Neuronal stem cell (in vitro differentiated cells): ENCODE data around the gene PDZD2.

Experiments used
- DNase-seq: peaks from one replicate; pipeline ENCODE4 v3.0.0-alpha.2; 2013; ENCODE audit warnings: low spot score
- H2AFZ ChIP-seq: one replicate; pipeline ENCODE4 v1.6.1; 2013; ENCODE audit warnings: mild to moderate bottlenecking, low read length, inconsistent platforms
- H2AK5ac ChIP-seq: 2 replicates; pipeline ENCODE4 v1.6.1; 2013; ENCODE audit warnings: low read depth, mild to moderate bottlenecking, inconsistent platforms, low read length, moderate library complexity, mixed read lengths
- H2BK120ac ChIP-seq: 2 replicates; pipeline ENCODE4 v1.6.1; 2013; ENCODE audit warnings: low read depth, mild to moderate bottlenecking, inconsistent platforms, low read length, moderate library complexity, mixed read lengths
- H2BK12ac ChIP-seq: one replicate; pipeline ENCODE4 v1.6.1; 2013; ENCODE audit warnings: low read length, inconsistent platforms
- H2BK15ac ChIP-seq: 2 replicates; pipeline ENCODE4 v1.6.1; 2013; ENCODE audit warnings: mild to moderate bottlenecking, low read length, inconsistent platforms, mixed read lengths
- H2BK5ac ChIP-seq: one replicate; pipeline ENCODE4 v1.6.1; 2013; ENCODE audit warnings: inconsistent platforms, mild to moderate bottlenecking, low read length, moderate library complexity
- H3K14ac ChIP-seq: one replicate; pipeline ENCODE4 v1.6.1; 2013; ENCODE audit warnings: low read length, inconsistent platforms
- H3K18ac ChIP-seq: 2 replicates; pipeline ENCODE4 v1.6.1; 2013; ENCODE audit warnings: low read length, inconsistent platforms
- H3K23ac ChIP-seq: 2 replicates; pipeline ENCODE4 v1.6.1; 2013; ENCODE audit warnings: low read depth, mild to moderate bottlenecking, mixed read lengths, low read length, inconsistent platforms; ENCODE audit not compliant: poor library complexity
- H3K27ac ChIP-seq: replicated peaks from 3 replicates; pipeline ENCODE4 v1.5.1; 2013; ENCODE audit warnings: low read length, inconsistent platforms
- H3K27me3 ChIP-seq, 3 experiments: 2 replicates each; pipeline ENCODE4 v1.6.1; 2013; ENCODE audit warnings: low read length in 3 of 3, mild to moderate bottlenecking in 2 of 3, inconsistent platforms in 1 of 3, low read depth in 1 of 3, mixed read lengths in 1 of 3, moderate library complexity in 1 of 3; ENCODE audit not compliant: control insufficient read depth in 3 of 3, insufficient read depth in 3 of 3
- H3K36me3 ChIP-seq, 2 donors: replicated peaks in 1 of 2; 2 replicates each; pipeline ENCODE4 v1.6.1; 2013; ENCODE audit warnings: low read length in 2 of 2; ENCODE audit not compliant: control insufficient read depth in 2 of 2, insufficient read depth in 2 of 2
- H3K4ac ChIP-seq: 2 replicates; pipeline ENCODE4 v1.6.1; 2013; ENCODE audit warnings: inconsistent platforms, mild to moderate bottlenecking, low read length, moderate library complexity
- H3K4me1 ChIP-seq, 2 donors: 1 replicate in 1 of 2; 2 replicates in 1 of 2; pipeline ENCODE4 v1.6.1; 2013; ENCODE audit warnings: low read length in 2 of 2, low read depth in 1 of 2; ENCODE audit not compliant: control insufficient read depth in 2 of 2, insufficient read depth in 1 of 2
- H3K4me2 ChIP-seq: one replicate; pipeline ENCODE4 v1.6.1; 2013; ENCODE audit warnings: mild to moderate bottlenecking, low read length, inconsistent platforms; ENCODE audit not compliant: insufficient read depth, poor library complexity, severe bottlenecking
- H3K4me3 ChIP-seq, 2 donors: 2 replicates each; pipeline ENCODE4 v1.5.1; 2013; ENCODE audit warnings: low read length in 2 of 2, mild to moderate bottlenecking in 2 of 2, inconsistent platforms in 1 of 2, moderate library complexity in 1 of 2
- H3K79me1 ChIP-seq: one replicate; pipeline ENCODE4 v1.6.1; 2013; ENCODE audit warnings: low read depth, mild to moderate bottlenecking, inconsistent platforms, low read length, moderate library complexity
- H3K9ac ChIP-seq: one replicate; pipeline ENCODE4 v1.6.1; 2013; ENCODE audit warnings: mild to moderate bottlenecking, low read depth, low read length, inconsistent platforms; ENCODE audit not compliant: poor library complexity
- H3K9me3 ChIP-seq, 2 donors: replicated peaks in 1 of 2; 2 replicates each; pipeline versions ENCODE3 to v1.6.1; 2013; ENCODE audit warnings: low read length in 2 of 2, mild to moderate bottlenecking in 2 of 2, inconsistent platforms in 1 of 2, low read depth in 1 of 2, mixed read lengths in 1 of 2, moderate library complexity in 1 of 2; ENCODE audit not compliant: control insufficient read depth in 2 of 2, insufficient read depth in 1 of 2
- H4K8ac ChIP-seq: one replicate; pipeline ENCODE4 v1.6.1; 2013; ENCODE audit warnings: low read depth, mild to moderate bottlenecking, inconsistent platforms, low read length, moderate library complexity
- H4K91ac ChIP-seq: one replicate; pipeline ENCODE4 v1.6.1; 2013; ENCODE audit warnings: low read length, low read depth, mild to moderate bottlenecking, inconsistent platforms; ENCODE audit not compliant: poor library complexity
- WGBS, 2 donors: extraction: QIAGEN DNeasy Blood & Tissue Kit; methylation state at CpG; one replicate each; pipeline ENCODE4 v1.1.7; 2013; ENCODE audit warnings: missing lambda C conversion rate in 2 of 2, mixed read lengths in 1 of 2; ENCODE audit not compliant: insufficient read length in 2 of 2, insufficient replicate concordance in 1 of 2; ENCODE audit errors: extremely low coverage in 2 of 2; 5-methylcytosine and 5-hydroxymethylcytosine counted together

PDZD2 gene

DNA sequence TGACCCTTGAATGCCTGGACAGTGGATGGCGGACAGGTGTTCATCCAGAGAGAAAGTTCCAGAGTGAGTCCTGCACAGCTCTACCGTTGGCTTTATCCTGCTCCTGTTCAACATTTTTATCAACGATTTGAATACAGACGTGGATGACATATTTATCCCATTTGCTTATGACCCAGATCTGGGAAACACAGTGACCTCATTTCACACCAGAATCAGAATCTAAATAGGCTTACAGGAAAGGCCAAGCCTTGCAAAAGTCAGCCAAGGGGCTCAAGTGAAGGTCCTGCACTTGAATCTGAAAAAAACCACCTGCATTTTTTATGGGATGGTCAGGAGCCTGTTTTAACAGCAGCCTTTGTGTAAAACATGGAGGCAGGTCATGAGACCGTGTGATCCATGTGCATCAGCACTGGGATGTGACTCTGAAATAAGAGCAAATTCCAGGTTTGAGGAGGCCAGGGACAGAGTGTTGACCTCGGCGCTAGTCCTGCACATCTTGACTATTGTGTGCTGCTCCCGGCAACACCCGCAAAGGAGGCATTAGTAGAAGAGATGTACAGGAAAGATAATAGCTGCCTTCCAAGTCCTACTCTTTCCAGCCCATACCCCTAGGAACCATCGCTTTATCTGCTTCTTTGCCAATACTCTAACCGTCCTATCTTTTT lies 18.5 kb downstream of the PDZD2 start:
- Histone ChIP-seq H3K14ac (no peak overlapping the region), H3K4ac (no peak overlapping the region), H2BK12ac (no peak overlapping the region), H3K4me3 (no peak overlapping the region), H2BK15ac (no peak overlapping the region), H3K27me3 (no peaks in the 10 kb centered on the region), H3K4me2 (no peak overlapping the region), H3K27ac (no peak overlapping the region), H3K23ac (no peak overlapping the region), H3K18ac (no peak overlapping the region), H3K4me1 (peaks cover 2 to 9% of the 10 kb centered on the region in 2 donors), H2BK120ac (no peak overlapping the region), H2AK5ac (no peak overlapping the region), H4K8ac (no peak overlapping the region), H3K36me3 (no peaks in the 10 kb centered on the region), H2AFZ (no peak overlapping the region), H3K79me1 (no peaks in the 10 kb centered on the region), H3K9me3 (no peaks in the 10 kb centered on the region), H4K91ac (no peak overlapping the region), H3K9ac (no peak overlapping the region), H2BK5ac (no peak overlapping the region)
- WGBS, 2 donors, result 100% methylated on average over 2 of the region's 11 CpGs; no CpG with 5 or more reads in 1 of the 2 donors
- no peak for DNase-seq

DNA sequence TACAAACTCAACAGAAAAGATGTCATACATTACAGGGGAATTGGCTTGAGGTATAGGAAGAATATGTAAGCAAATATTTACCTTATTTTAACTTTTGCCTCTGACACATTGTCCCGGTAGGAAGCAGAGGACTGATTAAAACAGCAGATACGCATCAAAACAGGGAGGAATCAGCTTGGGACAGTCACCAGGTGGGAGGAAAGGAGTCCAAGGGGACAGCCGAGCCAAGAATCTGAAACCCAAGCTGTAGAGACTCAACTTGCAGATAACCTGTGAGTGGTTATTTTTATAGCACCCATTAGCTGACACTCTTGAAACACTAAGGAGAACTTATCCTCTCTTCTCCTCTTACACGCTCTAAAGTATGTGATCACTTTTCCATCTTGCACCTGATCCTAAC lies 22.3 kb downstream of the PDZD2 start:
- Histone ChIP-seq H3K9me3 (no peaks in the 10 kb centered on the region), H3K9ac (no peak overlapping the region), H2BK12ac (no peak overlapping the region), H4K91ac (no peak overlapping the region), H3K4ac (no peak overlapping the region), H3K4me3 (no peak overlapping the region), H2AFZ (no peak overlapping the region), H3K4me2 (no peak overlapping the region), H2BK15ac (no peak overlapping the region), H3K79me1 (no peaks in the 10 kb centered on the region), H3K14ac (no peak overlapping the region), H4K8ac (no peak overlapping the region), H3K27me3 (no peaks in the 10 kb centered on the region), H2AK5ac (no peak overlapping the region), H3K18ac (no peak overlapping the region), H3K23ac (no peak overlapping the region), H2BK5ac (no peak overlapping the region), H2BK120ac (no peak overlapping the region), H3K36me3 (no peaks in the 10 kb centered on the region), H3K27ac (no peak overlapping the region), H3K4me1 (peaks cover 2 to 7% of the 10 kb centered on the region in 2 donors)
- no CpG with 5 or more reads among the region's 4 CpGs for WGBS, 2 donors
- no peak for DNase-seq

DNA sequence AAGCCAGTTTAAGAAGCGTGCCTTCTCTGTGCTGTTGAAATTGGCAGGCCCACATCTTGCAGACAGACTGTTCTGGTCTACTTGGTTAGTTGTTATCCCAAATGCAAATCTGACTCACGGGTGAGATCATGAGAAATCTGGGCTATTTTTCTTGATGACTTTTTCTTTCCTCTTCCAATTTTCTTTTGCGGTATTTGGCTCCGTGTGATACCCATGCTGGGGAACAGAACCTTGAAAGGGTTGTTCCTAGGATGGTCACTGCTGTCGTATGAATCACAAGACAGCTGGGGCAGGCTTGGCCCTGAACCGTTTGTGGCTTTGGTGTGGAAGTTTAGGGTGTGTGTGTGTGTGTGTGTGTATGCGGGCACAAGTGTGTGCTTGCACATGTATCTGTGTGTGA lies 24.6 kb downstream of the PDZD2 start:
- H2BK120ac ChIP-seq, result no peak overlapping the region
- no peak overlapping the region for H3K4me2 ChIP-seq
- H3K27ac ChIP-seq, result no peak overlapping the region
- H2AFZ ChIP-seq, result no peak overlapping the region
- H3K36me3 ChIP-seq, result no peaks in the 10 kb centered on the region
- H3K4me3 ChIP-seq, result no peak overlapping the region
- no peak overlapping the region for H3K23ac ChIP-seq
- H2BK15ac ChIP-seq, result no peak overlapping the region
- H4K8ac ChIP-seq, result no peak overlapping the region
- no peak overlapping the region for H3K9ac ChIP-seq
- H2AK5ac ChIP-seq, result no peak overlapping the region
- DNase-seq, result no peak
- H3K4ac ChIP-seq, result no peak overlapping the region
- H3K18ac ChIP-seq, result no peak overlapping the region
- H3K4me1 ChIP-seq, result no peaks in the 10 kb centered on the region
- no CpG with 5 or more reads among the region's 7 CpGs for WGBS, 2 donors
- H2BK5ac ChIP-seq, result no peak overlapping the region
- no peak overlapping the region for H4K91ac ChIP-seq
- no peak overlapping the region for H2BK12ac ChIP-seq
- no peaks in the 10 kb centered on the region for H3K27me3 ChIP-seq
- no peak overlapping the region for H3K14ac ChIP-seq
- H3K9me3 ChIP-seq, result no peaks in the 10 kb centered on the region
- H3K79me1 ChIP-seq, result no peaks in the 10 kb centered on the region

DNA sequence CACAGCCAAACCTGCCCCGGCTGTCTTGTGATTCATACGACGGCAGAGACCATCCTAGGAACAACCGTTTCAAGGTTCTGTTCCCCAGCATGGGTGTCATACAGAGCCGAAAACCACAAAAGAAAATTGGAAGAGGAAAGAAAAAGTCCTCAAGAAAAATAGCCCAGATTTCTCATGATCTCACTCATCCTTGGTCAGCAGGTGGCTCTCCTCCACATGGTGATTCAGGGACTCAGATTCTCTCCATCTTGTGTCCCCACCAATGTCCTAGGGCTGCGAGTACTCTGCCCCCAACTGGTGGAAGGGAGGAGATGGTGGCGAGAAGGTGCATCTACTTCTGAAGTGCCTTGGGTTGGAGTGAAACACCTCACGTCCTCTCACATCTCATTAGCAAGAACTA lies 25.6 kb downstream of the PDZD2 start:
- Histone ChIP-seq H3K79me1 (no peaks in the 10 kb centered on the region), H2BK15ac (no peak overlapping the region), H3K4me2 (no peak overlapping the region), H3K27ac (no peak overlapping the region), H3K4me3 (no peak overlapping the region), H3K14ac (no peak overlapping the region), H3K18ac (no peak overlapping the region), H4K91ac (no peak overlapping the region), H3K27me3 (no peaks in the 10 kb centered on the region), H3K4me1 (no peaks in the 10 kb centered on the region), H3K9me3 (no peaks in the 10 kb centered on the region), H2BK12ac (no peak overlapping the region), H3K23ac (no peak overlapping the region), H3K9ac (no peak overlapping the region), H2AK5ac (no peak overlapping the region), H3K4ac (no peak overlapping the region), H2BK5ac (no peak overlapping the region), H4K8ac (no peak overlapping the region), H2AFZ (no peak overlapping the region), H2BK120ac (no peak overlapping the region), H3K36me3 (no peaks in the 10 kb centered on the region)
- no CpG with 5 or more reads among the region's 8 CpGs for WGBS, 2 donors
- DNase-seq, result no peak
